Measurements from ENCODE around the gene IPPK.

- TF ChIP-seq CTCF (IDR thresholded peaks at IDR 0.05 in 8 of 11, conservative IDR thresholded peaks at IDR 0.05 in 3 of 11): no peak
- TF ChIP-seq POLR2A (IDR thresholded peaks at IDR 0.05): no peak
- TF ChIP-seq POLR2AphosphoS5 (IDR thresholded peaks at IDR 0.05): no peak
These were observed 54.1 kb downstream of the IPPK start for GRCh38 chr9:92615790-92616189.
